GM12878 (cell line): Measurements from ENCODE around the gene CREB5. TPM values are rescaled to one million over a fixed set of nuclear protein-coding genes. Genes with fewer than 3 reads are reported as not detected.

Experiments
- ATAC-seq: fragments of 200-7000 bp; cut with Tn5 transposase; 3 replicates; pipeline ENCODE4 v1.9.1; 2020; ENCODE audit warnings: mild to moderate bottlenecking, moderate library complexity
- BruUV-seq: library from RNA; stranded (reverse); fragments of 400-500 nt; replicated peaks from 2 replicates; lab custom pipeline; 2021; lab: Mats Ljungman, UMichigan
- CTCF ChIA-PET: fragments of 300-600 bp; sonication (Branson Sonifier 250); formaldehyde crosslinking; extraction: SDS; loops from one replicate; lab custom pipeline; 2021; ENCODE audit warnings: inconsistent platforms; lab: Yijun Ruan, JAX
- POLR2A ChIA-PET: fragments of 350-600 bp; formaldehyde crosslinking; extraction: SDS; loops from one replicate; lab custom pipeline; 2021; ENCODE audit warnings: inconsistent platforms; lab: Charles Lee
- RAD21 ChIA-PET: fragments of 300-600 bp; sonication (Branson Sonifier 250); formaldehyde crosslinking; loops from one replicate; lab custom pipeline; 2023; ENCODE audit warnings: antibody characterized with exemption; ENCODE audit not compliant: unreplicated experiment; lab: Charles Lee
- SMC1A ChIA-PET: fragments of 300-600 bp; sonication (Branson Sonifier 250); formaldehyde crosslinking; loops from one replicate; lab custom pipeline; 2023; ENCODE audit not compliant: unreplicated experiment, uncharacterized antibody; lab: Charles Lee
- DNase-seq: peaks from one replicate; pipeline ENCODE4 v3.0.0-alpha.2; 2011; ENCODE audit warnings: low read depth, low spot score
- FAIRE-seq: peaks from 3 replicates; lab custom pipeline; 2011; peaks lifted over from hg19 to GRCh38; lab: Jason Lieb, UNC
- H2AFZ ChIP-seq: 2 replicates; pipeline ENCODE4 v1.6.0; 2011; ENCODE audit warnings: low read depth, low read length, control low read depth; ENCODE audit not compliant: control insufficient read depth
- H3K27ac ChIP-seq: 2 replicates; pipeline ENCODE4 v1.5.1; 2011; ENCODE audit warnings: control low read depth; ENCODE audit not compliant: control insufficient read depth, insufficient read depth
- H3K27me3 ChIP-seq, 2 experiments: replicated peaks in 1 of 2; 2 replicates each; pipeline versions ENCODE4 v1.6.0 to v1.6.1; 2011; ENCODE audit warnings: low read length in 1 of 2; ENCODE audit not compliant: control insufficient read depth in 2 of 2, insufficient read depth in 2 of 2
- H3K36me3 ChIP-seq, 2 experiments: 2 replicates each; pipeline ENCODE4 v1.5.1; 2011; ENCODE audit warnings: low read length in 1 of 2; ENCODE audit not compliant: control insufficient read depth in 2 of 2, insufficient read depth in 2 of 2
- H3K4me1 ChIP-seq: 2 replicates; pipeline ENCODE4 v1.6.1; 2011; ENCODE audit warnings: mild to moderate bottlenecking, low read length, moderate library complexity, mixed read lengths; ENCODE audit not compliant: control insufficient read depth, insufficient read depth
- H3K4me2 ChIP-seq: 2 replicates; pipeline ENCODE4 v1.6.0; 2011; ENCODE audit warnings: control low read depth; ENCODE audit not compliant: control insufficient read depth, insufficient read depth
- H3K4me3 ChIP-seq: fragments of 200-600 bp; sonication (generic); 2 replicates; pipeline ENCODE4 v1.5.1; 2016
- H3K79me2 ChIP-seq: 2 replicates; pipeline ENCODE4 v1.6.0; 2011; ENCODE audit warnings: low read length; ENCODE audit not compliant: control insufficient read depth, insufficient read depth
- H3K9ac ChIP-seq: 2 replicates; pipeline ENCODE4 v1.8.0; 2011; ENCODE audit warnings: low read length, control low read depth, mixed read lengths; ENCODE audit not compliant: control insufficient read depth, insufficient read depth
- H3K9me3 ChIP-seq: replicated peaks from 3 replicates; pipeline ENCODE4 v1.5.1; 2011; ENCODE audit warnings: mild to moderate bottlenecking, low read length; ENCODE audit not compliant: control insufficient read depth, insufficient read depth
- H4K20me1 ChIP-seq: 2 replicates; pipeline ENCODE4 v1.6.0; 2011; ENCODE audit not compliant: control insufficient read depth, insufficient read depth
- EED ChIP-seq: sonication (generic); IDR thresholded peaks from 2 replicates; pipeline ENCODE4 v1.6.1; 2016; ENCODE audit warnings: antibody characterized with exemption, low read depth
- RUNX3 ChIP-seq: IDR thresholded peaks from 2 replicates; pipeline ENCODE4 v1.6.1; 2012; ENCODE audit warnings: low read length, inconsistent platforms
- ZSCAN29 ChIP-seq: fragments of 450-650 bp; IDR thresholded peaks from 2 replicates; pipeline ENCODE4 v1.6.1; 2017; ENCODE audit warnings: mild to moderate bottlenecking, moderate library complexity
- WGBS: methylation state at CpG from one replicate; pipeline ENCODE4 v1.1.6; 2016; ENCODE audit warnings: low lambda C conversion rate; ENCODE audit not compliant: insufficient replicate concordance, insufficient coverage; ENCODE audit errors: missing lambda C conversion rate; 5-methylcytosine and 5-hydroxymethylcytosine counted together
- in situ Hi-C: fragments of 300-500 bp; cut with MboI; formaldehyde crosslinking; loops from 9 replicates; pipeline ENCODE4 v1.14.3; 2018; ENCODE audit warnings: mixed read lengths
- intact Hi-C: fragments of 100-400 bp; cut with micrococcal nuclease; formaldehyde crosslinking; loops from one replicate; pipeline ENCODE4 v1.14.2; 2022; ENCODE audit not compliant: unreplicated experiment
- polyA plus RNA-seq, 11 experiments: library from polyadenylated mRNA; depleted of rRNA in 4 of 11; unstranded in 6 of 11; stranded (reverse) in 5 of 11; fragments of >200 nt; fragmentation: Nextera tagmentation in 4 of 11; fragmentation: Illumina TruSeq in 1 of 11; extraction: Ambion mirVana in 4 of 11; extraction: Trizol in 1 of 11; gene quantifications; 1 replicate in 1 of 11; 2 replicates in 10 of 11; pipeline versions ENCODE4 v1.2.1 to v1.2.3, GENCODE V29; 2011 to 2016; ENCODE audit warnings: inconsistent platforms in 2 of 11, missing spikeins in 2 of 11, low read depth in 1 of 11
- total RNA-seq, 4 experiments: library from RNA; depleted of rRNA in 3 of 4; stranded (reverse); fragments of >200 nt in 3 of 4; fragmentation: Illumina TruSeq in 1 of 4; extraction: Trizol in 1 of 4; gene quantifications; 2 replicates each; pipeline versions ENCODE4 v1.2.1 to v1.2.3, GENCODE V29; 2013 to 2021
- TF ChIP-seq, protein P1 (sequence below): fragments of 450-650 bp; formaldehyde crosslinking; IDR thresholded peaks from 2 replicates; pipeline ENCODE4 v1.4.0; 2022; ENCODE audit warnings: mild to moderate bottlenecking, moderate library complexity

The CREB5 gene
- total and polyA plus RNA-seq, 10 of the 15 experiments (the other 5 are each of a cell fraction or from before 2014, with no cell fraction given): 12.9 to 74.1 (median 53.0) TPM

DNA sequence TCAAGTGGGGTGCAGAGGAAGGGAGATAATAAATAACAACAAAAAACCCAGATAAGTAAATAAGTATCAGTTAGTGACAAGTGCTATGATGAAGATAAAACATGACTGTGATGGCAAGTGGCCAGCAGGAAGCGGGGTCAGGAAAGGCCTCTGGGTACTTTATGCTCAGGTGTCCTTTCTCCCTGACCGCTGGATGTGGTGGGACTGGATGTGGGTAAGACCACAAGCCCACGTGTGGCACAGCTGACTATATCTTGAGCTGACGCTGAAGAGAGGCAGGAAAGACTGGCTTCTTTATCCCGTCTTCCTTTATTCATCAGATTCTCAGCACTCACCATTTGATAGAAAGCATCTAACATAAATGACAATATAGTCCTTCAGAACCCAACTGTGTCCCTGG lies 87.8 kb downstream of the CREB5 start:
- no peak overlapping the region for H2AFZ ChIP-seq
- CTCF ChIA-PET: interaction anchor here (0.9 to 1.4 kb wide), 2 partner anchors 7 to 17 kb away, joined by 3 read pairs; no protein-coding TSS in a partner anchor
- H3K4me1 ChIP-seq: no peaks in the 10 kb centered on the region
- POLR2A ChIA-PET: interaction anchor here (1.4 kb wide), 1 partner anchor 11 kb away, joined by 5 read pairs; no protein-coding TSS in a partner anchor
- intact Hi-C loops: no loop called here
- peak; percentile 70 for TF ChIP-seq RUNX3
- TF ChIP-seq, protein P1, sequence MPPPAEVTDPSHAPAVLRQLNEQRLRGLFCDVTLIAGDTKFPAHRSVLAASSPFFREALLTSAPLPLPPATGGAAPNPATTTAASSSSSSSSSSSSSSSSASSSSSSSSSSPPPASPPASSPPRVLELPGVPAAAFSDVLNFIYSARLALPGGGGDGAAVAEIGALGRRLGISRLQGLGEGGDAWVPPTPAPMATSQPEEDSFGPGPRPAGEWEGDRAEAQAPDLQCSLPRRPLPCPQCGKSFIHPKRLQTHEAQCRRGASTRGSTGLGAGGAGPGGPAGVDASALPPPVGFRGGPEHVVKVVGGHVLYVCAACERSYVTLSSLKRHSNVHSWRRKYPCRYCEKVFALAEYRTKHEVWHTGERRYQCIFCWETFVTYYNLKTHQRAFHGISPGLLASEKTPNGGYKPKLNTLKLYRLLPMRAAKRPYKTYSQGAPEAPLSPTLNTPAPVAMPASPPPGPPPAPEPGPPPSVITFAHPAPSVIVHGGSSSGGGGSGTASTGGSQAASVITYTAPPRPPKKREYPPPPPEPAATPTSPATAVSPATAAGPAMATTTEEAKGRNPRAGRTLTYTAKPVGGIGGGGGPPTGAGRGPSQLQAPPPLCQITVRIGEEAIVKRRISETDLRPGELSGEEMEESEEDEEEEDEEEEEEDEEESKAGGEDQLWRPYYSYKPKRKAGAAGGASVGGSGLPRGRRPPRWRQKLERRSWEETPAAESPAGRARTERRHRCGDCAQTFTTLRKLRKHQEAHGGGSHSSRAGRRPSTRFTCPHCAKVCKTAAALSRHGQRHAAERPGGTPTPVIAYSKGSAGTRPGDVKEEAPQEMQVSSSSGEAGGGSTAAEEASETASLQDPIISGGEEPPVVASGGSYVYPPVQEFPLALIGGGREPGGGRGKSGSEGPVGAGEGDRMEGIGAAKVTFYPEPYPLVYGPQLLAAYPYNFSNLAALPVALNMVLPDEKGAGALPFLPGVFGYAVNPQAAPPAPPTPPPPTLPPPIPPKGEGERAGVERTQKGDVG: no peak
- TF ChIP-seq ZSCAN29: no peak
- TF ChIP-seq EED: peak; percentile 47; the same call in 1 of the 2 replicates
- no peaks in the 10 kb centered on the region; the same call in 2 of the 3 replicates for H3K9me3 ChIP-seq
- ATAC-seq (no peak), DNase-seq (no peak), FAIRE-seq (no peak)
- H3K27me3 ChIP-seq: no peaks in the 10 kb centered on the region; a peak in 1 of 4 replicates
- H3K79me2 ChIP-seq: no peaks in the 10 kb centered on the region
- in situ Hi-C loops: no loop called here
- WGBS: 59% methylated on average over 5 of the region's 5 CpGs
- no peak overlapping the region for H3K27ac ChIP-seq
- RAD21 ChIA-PET: no interaction called here
- SMC1A ChIA-PET: interaction anchor here (1.5 kb wide), 1 partner anchor 57 kb away, joined by 4 read pairs; no protein-coding TSS in a partner anchor
- BruUV-seq: no TSS peak
- H3K4me2 ChIP-seq: no peak overlapping the region
- no peak overlapping the region for H3K9ac ChIP-seq
- H3K4me3 ChIP-seq: no peak overlapping the region
- no peaks in the 10 kb centered on the region for H4K20me1 ChIP-seq
- no peaks in the 10 kb centered on the region; a peak in 1 of 4 replicates for H3K36me3 ChIP-seq
